T-helper 2 cell treated with Interferon-gamma antibody and Interleukin-4, amounts not matched to agents 100 ng/mL and 5 ng/mL, for 36 hours (primary cell): ENCODE data around the gene CRACR2A. TPM values are rescaled to one million over a fixed set of nuclear protein-coding genes. Genes with fewer than 3 reads are reported as not detected.

Source experiments
- intact Hi-C: fragments of 100-400 bp; cut with micrococcal nuclease; formaldehyde crosslinking; loops from one replicate; pipeline ENCODE4 v1.15.1; 2023
- total RNA-seq: library from RNA; stranded (reverse); gene quantifications from 2 replicates; pipeline ENCODE4 v1.2.3, GENCODE V29; 2022

The CRACR2A gene
- total RNA-seq, 1 donor from 2014 or later: 39.2 TPM

DNA sequence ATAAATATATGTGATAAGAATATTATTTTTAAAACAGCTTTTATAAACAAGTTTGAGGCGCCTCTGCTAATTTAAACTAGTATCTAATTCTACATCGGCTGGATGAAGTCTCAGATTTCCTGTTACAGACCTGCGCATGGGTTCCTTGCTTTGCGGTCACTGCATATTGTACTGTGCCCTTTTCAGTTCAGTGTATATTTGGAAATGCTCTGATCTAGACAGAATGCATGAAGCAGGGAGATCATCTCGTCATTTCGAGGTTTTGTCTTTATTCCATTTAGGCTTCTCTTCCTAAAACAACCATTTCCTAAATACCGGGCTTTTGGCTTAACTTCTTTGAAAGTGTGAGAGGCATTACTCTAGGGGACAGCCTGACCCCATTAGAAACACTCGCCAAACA, 25.6 kb downstream of the CRACR2A start:
- intact Hi-C loops: no loop called here

DNA sequence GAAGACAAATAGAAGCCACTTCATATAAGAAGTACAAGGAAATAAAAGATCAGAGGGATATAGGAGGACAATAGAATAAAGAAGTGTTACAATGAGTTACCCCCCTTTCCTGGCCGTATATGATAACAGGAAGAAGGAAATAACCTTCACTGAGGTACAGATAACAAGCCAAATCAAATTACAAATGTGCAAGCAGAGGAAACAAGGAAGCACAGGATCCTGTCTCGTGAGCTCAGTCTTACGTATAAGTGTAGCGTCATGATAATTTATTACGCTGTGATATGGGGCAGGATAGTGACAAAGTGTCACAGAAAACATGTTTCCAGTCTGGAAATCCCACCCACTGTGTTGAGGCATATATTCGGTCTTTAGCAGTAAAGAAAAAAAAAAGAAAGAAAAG, 26.5 kb downstream of the CRACR2A start:
- intact Hi-C loops: no loop called here

DNA sequence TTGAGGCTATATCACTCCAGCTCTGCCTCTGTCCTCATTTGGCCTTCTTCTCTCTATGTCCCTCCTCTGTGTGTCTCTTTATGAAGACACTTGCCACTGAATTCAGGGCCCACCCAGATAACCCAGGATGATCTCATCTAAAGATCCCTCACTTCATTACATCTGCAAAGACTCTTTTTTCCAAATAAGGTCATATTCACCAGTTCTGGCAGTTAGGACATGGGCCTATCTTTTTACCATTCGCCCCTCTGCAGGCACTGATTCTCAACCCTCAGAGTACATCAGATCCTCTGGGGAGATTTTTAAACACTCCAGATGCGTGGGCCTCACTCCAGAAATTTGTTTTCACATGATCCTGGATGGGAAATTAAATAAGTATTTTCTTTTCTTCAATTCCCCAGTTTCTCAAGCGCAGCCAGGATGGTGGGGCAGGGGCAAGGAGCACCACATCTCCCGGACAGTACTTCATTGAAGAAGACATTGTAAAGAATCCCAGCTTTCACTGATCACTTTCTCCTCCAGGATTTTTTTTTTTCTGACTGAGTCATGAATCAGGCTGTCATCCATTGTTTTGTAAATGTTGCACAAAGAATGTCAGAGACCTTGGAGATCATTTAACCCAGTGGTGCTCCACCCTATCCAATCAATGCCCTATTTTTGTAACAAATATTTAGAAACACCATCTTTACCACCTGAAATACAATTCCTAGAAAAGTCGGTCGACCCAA, 27.4 kb downstream of the CRACR2A start:
- intact Hi-C loops: no loop called here

DNA sequence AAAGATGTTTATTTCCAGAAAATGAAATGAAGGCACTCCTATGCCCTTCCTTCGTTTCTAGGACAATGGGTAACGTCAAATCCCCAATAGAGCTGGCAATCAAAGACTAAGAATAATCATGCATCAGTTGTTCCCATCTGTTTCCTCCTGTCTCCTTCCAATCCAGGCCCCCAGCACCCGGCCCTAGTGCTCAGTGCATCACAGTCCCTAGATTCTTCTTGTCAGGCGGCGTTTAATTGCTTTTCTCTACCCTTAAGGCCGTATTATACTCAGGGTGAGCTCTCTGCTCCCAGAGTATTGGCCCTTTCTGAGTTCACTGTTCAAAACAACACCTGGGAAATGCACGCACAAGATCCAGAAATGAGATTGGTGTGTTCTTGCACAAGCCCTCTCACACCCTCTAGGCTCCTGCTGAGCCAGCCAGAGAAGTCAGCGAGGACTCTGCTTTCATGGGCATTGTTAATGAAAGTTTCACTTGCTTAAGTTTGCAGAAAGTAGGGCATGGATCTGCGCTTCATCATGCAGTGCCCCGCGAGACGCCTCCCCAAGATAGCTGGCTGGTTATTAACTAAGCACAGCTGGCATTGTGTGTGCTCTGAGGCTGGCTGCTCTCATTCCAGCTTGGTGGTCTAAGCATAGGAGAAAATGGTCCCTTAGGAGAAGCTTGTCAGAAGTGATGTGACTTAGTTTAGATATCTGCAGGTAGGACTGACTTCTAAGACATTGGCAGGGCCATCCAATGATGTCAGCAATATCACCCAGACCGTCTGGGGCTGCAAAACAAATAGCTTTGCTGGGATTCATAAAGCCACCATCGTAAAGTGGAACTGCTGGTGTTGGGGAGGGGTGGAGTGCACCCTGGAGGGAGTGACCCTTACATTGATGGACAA, 28.7 kb downstream of the CRACR2A start:
- intact Hi-C loops: no loop called here

DNA sequence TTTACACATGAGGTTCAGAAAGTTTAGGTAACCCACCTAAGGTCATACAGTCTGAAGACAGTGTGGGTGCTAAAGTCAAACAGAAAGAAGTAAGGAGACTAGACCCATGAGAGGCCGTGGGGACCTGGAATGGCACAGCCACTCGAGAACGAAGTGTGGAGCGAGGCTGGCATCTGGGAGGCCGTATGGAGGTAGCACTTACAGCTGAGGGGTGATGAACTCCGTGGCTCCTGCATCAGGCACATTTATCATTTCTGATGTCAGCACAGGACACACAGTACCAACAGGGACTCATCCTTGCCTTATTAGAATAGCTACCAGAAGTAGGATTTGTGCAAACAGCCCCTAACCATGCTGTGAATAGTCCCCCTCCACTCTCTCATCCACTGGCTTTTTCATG, 30.5 kb downstream of the CRACR2A start:
- intact Hi-C loops: no loop called here

DNA sequence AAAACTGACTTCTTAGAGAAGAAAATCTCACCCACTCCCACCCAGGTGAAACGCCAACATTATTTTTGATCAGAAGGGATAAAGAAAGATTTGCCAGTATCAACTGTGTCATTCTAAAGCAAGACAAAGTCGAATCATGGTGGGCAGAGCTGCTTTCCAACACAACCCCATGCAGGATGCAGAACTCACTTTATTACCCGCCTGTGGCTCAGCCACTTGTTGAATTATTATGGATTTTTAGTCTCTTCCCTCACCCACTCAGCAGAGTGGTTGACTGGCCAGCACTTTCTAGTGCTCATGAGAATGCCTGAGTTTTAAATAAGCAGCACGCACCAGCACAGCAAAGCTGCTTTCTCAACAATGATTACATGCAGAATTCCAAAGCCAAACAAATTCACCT, 32.1 kb downstream of the CRACR2A start:
- intact Hi-C loops: no loop called here

DNA sequence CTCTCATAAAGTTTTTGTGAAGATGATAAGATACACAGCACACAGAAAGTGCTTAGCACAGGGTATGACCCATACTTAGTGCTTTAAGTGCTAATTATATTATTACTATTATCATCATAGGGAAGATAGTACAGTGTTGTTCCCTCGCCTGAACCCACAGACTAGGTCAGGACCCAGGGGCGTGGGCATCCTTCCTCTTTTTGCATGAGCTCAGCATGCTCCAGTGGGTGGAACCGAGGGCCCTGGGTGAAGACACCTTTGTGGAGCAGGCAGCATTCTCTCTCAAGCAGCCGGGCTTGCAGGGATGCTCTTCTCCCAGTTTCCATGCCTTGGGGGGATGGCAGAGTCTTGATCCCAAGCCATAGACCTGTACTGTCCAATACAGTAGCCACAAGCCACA, 34.8 kb downstream of the CRACR2A start:
- intact Hi-C loops: no loop called here

DNA sequence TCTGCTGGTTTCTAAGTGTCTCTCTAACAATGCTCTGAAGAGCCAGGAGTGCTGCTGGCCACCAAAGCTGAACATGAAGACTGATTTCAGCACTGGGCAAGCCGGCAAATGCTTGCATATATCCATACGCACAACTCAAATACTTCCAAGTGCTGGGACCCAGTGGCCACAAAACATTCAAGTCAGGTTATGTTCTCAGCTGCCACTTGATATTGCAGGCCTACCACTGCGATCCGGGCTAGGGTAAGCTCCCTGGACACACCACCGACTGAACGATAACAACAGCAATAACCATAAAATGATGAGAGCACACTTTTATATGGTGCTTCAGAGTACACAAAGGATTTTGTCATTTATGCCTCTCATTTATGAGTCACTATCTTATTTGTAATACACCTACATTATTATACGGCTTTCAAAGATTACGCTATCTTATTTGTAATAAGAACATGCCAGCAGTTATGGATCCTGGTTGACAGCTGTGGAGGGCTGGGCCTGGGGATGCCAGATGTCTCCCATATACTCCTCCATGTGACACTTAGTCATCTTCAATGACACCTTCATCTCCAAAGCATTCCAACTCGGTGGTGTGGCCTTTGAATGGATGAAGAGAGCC, 35.5 kb downstream of the CRACR2A start:
- intact Hi-C loops: no loop called here

DNA sequence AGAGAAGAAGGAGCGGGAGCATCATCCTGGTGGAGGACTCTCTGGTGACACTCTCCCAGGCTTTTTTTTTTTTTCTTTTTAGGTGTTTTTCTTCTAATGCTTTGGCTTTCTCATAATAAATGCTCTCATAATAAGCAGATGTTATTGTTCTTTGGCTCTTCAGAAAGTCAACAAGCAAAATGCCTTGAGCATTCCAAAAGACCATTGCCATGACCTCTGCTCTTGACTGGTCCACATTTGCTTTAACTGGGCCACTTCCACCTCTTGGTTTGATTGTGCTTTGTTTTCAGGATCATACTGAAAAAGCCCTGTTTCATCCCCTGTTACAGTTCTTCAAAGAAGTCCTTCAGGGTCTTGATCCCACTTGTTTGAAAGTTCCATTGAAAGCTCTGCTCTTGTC, 36.9 kb downstream of the CRACR2A start:
- intact Hi-C loops: no loop called here

DNA sequence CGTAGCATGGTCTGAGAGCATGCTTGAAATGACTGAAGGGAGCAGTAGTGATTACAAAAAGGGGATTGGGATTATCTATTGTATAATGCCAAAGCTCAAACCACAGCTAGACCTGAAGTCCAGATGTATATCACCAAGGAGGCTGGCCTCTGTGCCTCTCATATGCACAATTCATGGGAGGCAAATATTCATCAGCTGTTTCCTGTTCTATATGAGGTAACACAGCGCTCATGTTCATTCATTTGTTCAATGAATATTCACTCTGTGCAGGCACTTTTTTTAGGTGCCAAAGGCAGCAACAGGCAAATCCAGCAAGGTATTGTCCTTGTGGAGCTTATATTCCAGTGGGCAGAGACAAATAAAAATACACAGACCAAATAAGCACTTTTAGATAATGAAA, 39.0 kb downstream of the CRACR2A start:
- intact Hi-C loops: no loop called here

DNA sequence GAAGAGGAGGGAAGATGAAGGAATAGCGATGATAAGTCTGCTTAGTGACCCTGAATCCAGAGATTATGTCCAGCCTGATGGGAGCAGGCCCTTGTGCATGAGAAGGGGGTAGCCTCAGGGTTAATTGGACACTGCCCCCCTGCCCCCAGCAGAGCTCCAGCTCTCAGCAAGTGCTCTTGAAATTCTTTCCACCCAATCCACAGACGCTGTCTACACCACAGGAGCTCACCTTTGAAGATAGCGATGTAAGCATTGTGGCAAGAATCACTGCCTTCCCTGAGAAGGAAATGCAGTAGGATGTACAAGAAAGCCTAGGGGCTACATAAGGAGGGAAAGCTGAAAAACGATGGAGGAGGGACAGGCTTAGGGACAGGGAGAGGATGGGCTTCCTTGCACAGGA, 39.4 kb downstream of the CRACR2A start:
- intact Hi-C loops: no loop called here

DNA sequence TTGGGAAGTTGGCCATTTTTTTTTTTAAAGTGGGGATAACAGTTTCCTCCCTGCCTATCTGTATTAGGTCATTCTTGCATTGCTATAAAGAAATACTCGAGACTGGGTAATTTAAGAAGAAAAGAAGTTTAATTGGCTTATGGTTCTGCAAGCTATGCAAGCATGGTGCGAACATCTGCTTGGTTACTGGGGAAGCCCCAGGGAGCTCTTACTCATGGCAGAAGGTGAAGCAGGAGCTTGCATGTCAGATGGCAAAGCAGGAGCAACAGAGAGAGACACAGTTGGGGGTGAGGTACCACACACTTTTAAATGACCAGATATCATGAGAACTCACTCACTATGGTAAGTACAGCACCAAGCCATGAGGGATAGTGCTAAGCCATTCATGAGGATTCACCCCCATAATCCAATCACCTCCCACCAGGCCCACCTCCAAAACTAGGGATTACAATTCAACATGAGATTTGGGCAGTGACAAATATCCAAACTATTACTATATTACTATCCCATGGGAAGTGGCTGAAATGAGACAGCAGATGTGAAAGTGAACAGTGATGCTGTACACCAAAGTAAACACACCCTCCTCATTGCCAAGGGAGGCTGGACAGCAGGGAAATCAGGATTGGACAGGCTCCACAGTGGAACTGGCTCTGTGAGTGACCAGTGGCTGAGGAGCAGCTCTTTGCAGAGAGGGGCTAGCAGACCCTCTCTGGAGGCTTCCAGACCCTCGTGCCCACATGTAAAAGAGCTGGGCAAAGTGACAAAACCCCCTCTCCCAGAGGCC, 40.5 kb downstream of the CRACR2A start:
- intact Hi-C loops: no loop called here

DNA sequence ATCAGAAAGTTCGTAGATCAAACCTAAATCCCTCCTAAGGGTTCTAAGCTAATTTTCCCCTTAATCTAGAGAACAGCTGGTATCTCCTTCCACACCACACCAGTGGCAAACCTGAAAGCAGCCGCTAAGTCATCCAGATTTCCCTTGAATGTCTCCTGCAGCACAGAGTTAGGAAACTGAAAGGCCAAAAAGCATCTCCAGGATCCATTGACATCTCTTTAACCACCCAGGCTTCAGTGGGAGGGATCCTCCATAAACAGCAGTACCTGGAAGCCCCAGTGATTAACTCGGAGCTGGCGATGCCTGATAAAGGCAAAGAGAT, 47.6 kb downstream of the CRACR2A start:
- intact Hi-C loops: no loop called here

DNA sequence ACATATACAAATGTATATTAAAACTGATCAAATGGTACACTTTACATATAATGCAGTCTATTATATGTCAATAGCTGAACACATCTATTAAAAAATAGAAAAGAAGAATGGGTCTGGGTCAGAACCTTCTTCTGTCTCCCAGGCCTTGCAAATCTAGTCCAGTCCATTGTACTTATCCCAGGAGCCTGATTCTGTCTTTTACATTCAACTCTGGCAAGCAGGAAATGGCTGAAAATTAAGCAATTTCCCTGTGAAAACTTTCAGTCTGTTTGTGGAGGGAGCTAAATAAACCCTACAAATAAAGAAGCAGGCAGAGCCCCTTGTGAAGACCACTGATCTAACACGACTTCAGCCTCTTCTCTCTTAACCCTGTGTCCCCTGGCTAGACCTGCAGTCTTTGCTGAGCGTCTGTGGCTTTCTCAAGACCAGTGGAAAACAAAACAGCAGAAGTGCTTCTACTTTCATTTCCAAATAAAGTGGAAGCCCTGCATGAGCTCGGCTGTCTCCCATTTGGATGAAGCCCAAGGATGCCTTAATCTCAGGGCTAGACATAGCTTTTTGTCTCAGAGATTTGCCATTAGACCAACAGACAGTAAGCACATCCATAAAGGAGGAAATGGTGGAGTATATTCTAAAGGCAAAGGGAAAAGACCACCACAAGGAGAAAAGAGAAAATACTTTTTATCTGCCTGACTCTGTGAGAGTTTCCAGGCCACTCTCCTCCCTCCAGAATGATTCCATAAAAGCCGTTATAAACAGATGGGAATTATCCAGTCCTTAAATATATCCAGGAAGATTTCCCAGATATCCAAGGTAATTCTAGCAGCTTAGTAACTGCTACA, 48.2 kb downstream of the CRACR2A start:
- intact Hi-C loops: no loop called here

DNA sequence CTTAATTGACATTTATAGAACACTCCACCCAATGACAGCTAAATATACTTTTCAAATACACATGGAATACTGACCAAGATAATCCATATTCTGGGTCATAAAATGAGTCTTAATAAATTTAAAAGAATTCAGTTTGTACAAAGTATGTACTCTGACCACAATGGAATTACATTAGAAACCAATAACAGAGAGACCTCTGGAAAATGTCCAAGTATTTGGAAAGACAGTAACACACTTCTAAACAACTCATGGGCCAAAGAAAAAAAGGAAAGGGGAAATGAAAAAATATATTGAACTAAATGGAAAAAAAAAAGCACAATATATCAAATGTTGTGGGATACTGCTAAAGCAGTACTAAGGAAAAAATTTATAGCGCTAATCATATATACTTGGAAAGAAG, 52.0 kb downstream of the CRACR2A start:
- intact Hi-C loops: no loop called here

DNA sequence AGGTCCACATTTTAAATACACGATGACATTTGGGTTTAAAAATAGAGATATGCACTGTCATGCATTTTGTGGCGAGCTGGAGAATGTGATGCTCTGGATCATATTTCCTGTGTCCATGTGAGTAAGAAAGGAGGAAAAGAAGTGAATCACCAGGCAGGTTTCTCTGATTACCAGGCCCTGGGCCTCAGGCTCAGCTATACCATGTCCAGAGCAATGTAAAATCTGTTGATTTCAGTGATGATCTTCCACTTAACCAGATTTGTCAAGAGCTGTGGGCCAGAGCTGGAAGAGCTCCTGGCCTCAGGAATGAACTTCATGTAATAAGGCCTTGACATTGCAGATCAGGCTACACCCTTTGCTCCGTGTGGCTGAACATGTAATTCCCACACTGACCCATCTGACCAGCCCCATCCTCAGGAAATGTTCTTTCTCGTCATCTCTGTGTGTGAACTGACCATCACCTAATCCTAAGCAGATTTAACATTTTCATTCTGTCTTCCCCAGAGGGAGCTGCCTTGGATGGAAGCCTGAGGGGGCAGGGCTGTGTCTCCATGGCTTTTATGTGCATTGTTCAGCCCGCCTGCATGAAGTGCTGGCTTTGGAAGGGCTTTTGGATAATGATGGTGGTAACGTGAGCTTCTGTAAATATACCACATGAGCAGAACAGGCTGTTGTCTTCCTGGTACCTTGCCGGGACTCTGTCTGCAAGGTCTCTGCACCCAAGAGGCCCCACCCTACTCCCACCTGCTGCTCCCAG, 54.5 kb downstream of the CRACR2A start:
- intact Hi-C loops: no loop called here

DNA sequence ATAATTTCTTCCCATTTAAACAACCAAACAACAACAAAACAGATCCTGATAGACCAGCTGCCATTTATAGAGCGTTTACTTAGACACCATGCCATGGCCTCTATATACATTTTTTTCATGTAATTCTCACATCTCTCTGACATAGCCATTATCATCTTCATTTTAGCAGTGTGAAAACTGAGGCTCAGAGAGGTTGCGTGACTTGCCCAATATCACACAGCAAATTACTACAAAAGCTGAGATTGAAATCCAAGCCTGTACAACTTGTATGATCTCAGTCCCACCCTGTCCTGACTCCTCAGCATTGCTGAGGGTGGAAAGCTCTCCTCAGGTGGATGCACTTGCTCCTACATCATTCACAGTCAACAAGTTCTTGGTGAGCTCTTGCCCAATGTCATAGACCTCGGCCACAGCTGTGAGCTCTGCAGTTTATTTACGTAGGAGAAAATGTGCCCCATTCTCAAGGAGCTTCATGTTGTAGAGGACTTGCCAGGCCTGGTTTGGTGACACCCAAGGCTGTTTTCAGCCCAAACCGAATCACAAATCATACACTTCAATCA, 55.5 kb downstream of the CRACR2A start:
- intact Hi-C loops: no loop called here

DNA sequence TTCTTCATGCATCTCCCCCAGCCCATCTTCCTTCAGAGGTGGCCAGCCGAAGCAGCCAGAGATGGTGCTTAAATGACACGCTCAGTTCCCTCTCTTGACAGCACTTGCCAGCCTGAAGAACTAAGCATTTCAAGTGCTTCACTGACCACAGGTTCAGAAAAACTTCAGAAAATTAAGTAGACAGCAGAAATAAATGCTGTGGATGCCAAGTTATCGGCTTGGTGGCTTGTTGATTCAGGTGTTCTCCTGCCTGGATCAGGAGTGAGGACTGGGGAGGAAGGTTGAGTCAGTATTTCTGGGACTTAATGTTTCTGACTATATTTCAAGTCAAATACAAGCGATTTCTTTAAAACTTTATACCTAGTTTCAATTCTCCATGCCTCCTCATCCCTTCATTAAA, 58.2 kb downstream of the CRACR2A start:
- intact Hi-C loops: no loop called here

DNA sequence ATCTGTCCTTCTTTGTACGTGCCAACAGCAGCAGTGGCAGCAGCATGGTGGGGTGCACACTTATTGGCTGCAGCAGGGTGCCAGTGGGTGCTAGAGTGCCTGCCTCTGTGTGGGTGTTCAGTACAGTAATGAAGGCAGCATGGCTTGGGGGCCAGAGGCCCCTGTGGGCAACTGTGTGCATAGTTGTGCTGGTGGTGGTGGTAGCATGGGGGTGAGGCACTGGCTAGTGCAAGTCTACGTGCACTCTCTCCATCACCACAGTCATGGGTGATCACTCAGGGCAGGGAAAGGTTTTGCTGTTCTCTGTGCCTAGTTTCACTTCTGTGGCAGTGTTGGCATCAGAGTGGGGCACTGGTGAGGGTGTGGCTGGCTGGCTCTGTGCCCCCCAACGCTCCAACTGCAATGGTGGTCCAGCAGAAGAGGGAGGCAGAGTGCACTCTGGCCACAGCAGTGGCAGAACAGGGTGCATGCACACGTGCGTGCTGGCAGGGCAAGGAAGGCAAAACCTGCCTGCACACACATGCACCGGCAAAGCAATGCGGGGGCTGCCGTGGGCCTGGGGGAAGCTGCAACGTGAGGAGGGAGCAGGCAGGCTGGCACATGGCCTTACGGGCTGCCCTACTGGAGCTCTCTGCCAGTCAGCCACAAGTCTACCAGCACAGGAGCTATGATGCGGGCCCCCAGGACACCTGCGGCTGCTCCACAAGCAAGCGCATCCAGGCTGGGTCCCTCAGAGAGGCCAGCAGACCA, 60.1 kb downstream of the CRACR2A start:
- intact Hi-C loops: no loop called here
